Upper lobe of left lung (tissue), 6 donors: ENCODE data around the gene ADGRG2. TPM values are rescaled to one million over a fixed set of nuclear protein-coding genes. Genes with fewer than 3 reads are reported as not detected.

ENCODE experiments used
- ATAC-seq, 2 donors: fragments of 200-7000 bp; cut with Tn5 transposase; one replicate each; pipeline ENCODE4 v1.9.1; 2022; ENCODE audit warnings: mild to moderate bottlenecking in 2 of 2, moderate library complexity in 2 of 2; ENCODE audit not compliant: low FRiP score in 2 of 2
- DNase-seq, 2 donors: peaks; one replicate each; pipeline ENCODE4 v3.0.0-alpha.2; 2019 to 2020
- H3K27ac ChIP-seq, 4 donors: fragments of 200-600 bp; sonication (generic); one replicate each; pipeline ENCODE4 v1.5.1; 2016 to 2019
- H3K27me3 ChIP-seq, 4 donors: fragments of 200-600 bp; sonication (generic); one replicate each; pipeline ENCODE4 v1.5.1; 2017 to 2019
- H3K36me3 ChIP-seq, 4 donors: fragments of 200-600 bp; sonication (generic); one replicate each; pipeline ENCODE4 v1.5.1; 2016 to 2019
- H3K4me1 ChIP-seq, 4 donors: fragments of 200-600 bp; sonication (generic); one replicate each; pipeline ENCODE4 v1.5.1; 2018 to 2019
- H3K4me3 ChIP-seq, 4 donors: fragments of 200-600 bp; sonication (generic); one replicate each; pipeline ENCODE4 v1.5.1; 2017 to 2019; ENCODE audit warnings: mild to moderate bottlenecking in 2 of 4, moderate library complexity in 1 of 4
- H3K9me3 ChIP-seq, 4 donors: fragments of 200-600 bp; sonication (generic); one replicate each; pipeline ENCODE4 v1.5.1; 2018 to 2019
- CTCF ChIP-seq, 6 experiments: fragments of 450-650 bp in 4 of 6; fragments of 200-600 bp in 2 of 6; sonication (generic) in 2 of 6; IDR thresholded peaks; one replicate each; pipeline ENCODE4 v1.5.1; 2016 to 2019; ENCODE audit warnings: antibody characterized with exemption in 6 of 6
- EP300 ChIP-seq, 4 donors: sonication (generic); formaldehyde crosslinking; IDR thresholded peaks; one replicate each; pipeline ENCODE4 v1.5.1; 2017; ENCODE audit warnings: antibody characterized with exemption in 4 of 4, control low read depth in 2 of 4
- POLR2A ChIP-seq, 4 donors: fragments of 450-650 bp; IDR thresholded peaks; one replicate each; pipeline ENCODE4 v1.5.1; 2016 to 2017; ENCODE audit warnings: antibody characterized with exemption in 4 of 4, mild to moderate bottlenecking in 2 of 4
- POLR2AphosphoS5 ChIP-seq, 2 donors: sonication (generic); formaldehyde crosslinking; IDR thresholded peaks; one replicate each; pipeline ENCODE4 v1.5.1; 2017; ENCODE audit warnings: antibody characterized with exemption in 2 of 2
- WGBS, 2 donors: methylation state at CpG; one replicate each; pipeline ENCODE4 v1.1.5; 2017 to 2018; 5-methylcytosine and 5-hydroxymethylcytosine counted together
- total RNA-seq, 6 donors: library from RNA; depleted of rRNA in 4 of 6; stranded (reverse); fragments of >200 nt in 4 of 6; gene quantifications; one replicate each; pipeline versions ENCODE4 v1.1.0 to v1.2.1, GENCODE V29; 2016 to 2021
- donor health status: DM: no; HTN: no; CAD: no; lungs with moderate emphysema.
- donor health status: DM: no; HTN: yes; CAD: no; lungs with severe emphysema.

The ADGRG2 gene
- total RNA-seq: 1 to 10 TPM in 2 of 6 donors, under 1 TPM in 3, not detected in 1; 0.69 to 2.9 (median 0.91) TPM

- peaks cover 0 to 23% (median 0%) of the 10 kb centered on the region in 4 donors for H3K27me3 ChIP-seq
- H3K4me1 ChIP-seq: peaks cover 0 to 14% (median 1%) of the 10 kb centered on the region in 4 donors
- H3K27ac ChIP-seq: peak within 1 kb of the TSS in 1 of 4 donors; percentile 45
- ATAC-seq (peak in 1 of 2 donors; percentile 90), DNase-seq (peak; percentile 24 to 87)
- TF ChIP-seq POLR2AphosphoS5 (IDR thresholded peaks at IDR 0.05): no peak
- no peak for TF ChIP-seq POLR2A (IDR thresholded peaks at IDR 0.05)
- no peak for TF ChIP-seq EP300 (IDR thresholded peaks at IDR 0.05)
- no peak for TF ChIP-seq CTCF (IDR thresholded peaks at IDR 0.05)
- 4 to 20% methylated on average over 5 to 41 of the region's 107 CpGs for WGBS, 2 donors
- peak within 1 kb of the TSS; percentile 0 to 52 (median 45) for H3K4me3 ChIP-seq
- H3K36me3 ChIP-seq: no peaks in the 10 kb centered on the region
- H3K9me3 ChIP-seq: no peaks in the 10 kb centered on the region
Measured at GRCh38 chrX:19121898-19122640, at the start of gene ADGRG2. ADGRG2 (minus strand) TSS chrX:19122468; CDS start chrX:19068834, 53,634 bp downstream.

GRCh38 chrX:19168609-19169008 lies 46.3 kb upstream of the ADGRG2 start:
- H3K4me3 ChIP-seq: no peak overlapping the region
- no peaks in the 10 kb centered on the region for H3K36me3 ChIP-seq
- ATAC-seq (no peak), DNase-seq (no peak)
- H3K27me3 ChIP-seq: no peaks in the 10 kb centered on the region
- H3K9me3 ChIP-seq: no peaks in the 10 kb centered on the region
- H3K27ac ChIP-seq: no peak overlapping the region
- no peaks in the 10 kb centered on the region for H3K4me1 ChIP-seq
- TF ChIP-seq CTCF (IDR thresholded peaks at IDR 0.05) (no peak), EP300 (IDR thresholded peaks at IDR 0.05) (no peak), POLR2AphosphoS5 (IDR thresholded peaks at IDR 0.05) (no peak), POLR2A (IDR thresholded peaks at IDR 0.05) (no peak)
- 80 to 91% methylated on average over 2 to 5 of the region's 5 CpGs for WGBS, 2 donors

- Histone ChIP-seq H3K27ac (no peak overlapping the region), H3K36me3 (no peaks in the 10 kb centered on the region), H3K4me1 (no peaks in the 10 kb centered on the region), H3K27me3 (no peaks in the 10 kb centered on the region), H3K4me3 (no peak overlapping the region), H3K9me3 (no peaks in the 10 kb centered on the region)
- ATAC-seq (no peak), DNase-seq (no peak)
- TF ChIP-seq POLR2AphosphoS5 (IDR thresholded peaks at IDR 0.05) (no peak), POLR2A (IDR thresholded peaks at IDR 0.05) (no peak)
- 77 to 87% methylated on average over 8 of the region's 8 CpGs for WGBS, 2 donors
Measured at GRCh38 chrX:19162851-19163250, 40.6 kb upstream of the ADGRG2 start.

- H3K27me3 ChIP-seq: no peaks in the 10 kb centered on the region
- H3K4me3 ChIP-seq: no peak overlapping the region
- no peaks in the 10 kb centered on the region for H3K9me3 ChIP-seq
- ATAC-seq: peak in 1 of 2 donors; percentile 68
- no peaks in the 10 kb centered on the region for H3K4me1 ChIP-seq
- no peaks in the 10 kb centered on the region for H3K36me3 ChIP-seq
- no peak overlapping the region for H3K27ac ChIP-seq
- 39 to 46% methylated on average over 4 of the region's 4 CpGs for WGBS, 2 donors
- TF ChIP-seq POLR2AphosphoS5 (IDR thresholded peaks at IDR 0.05): no peak
- no peak for TF ChIP-seq CTCF (IDR thresholded peaks at IDR 0.05)
- no peak for TF ChIP-seq EP300 (IDR thresholded peaks at IDR 0.05)
- no peak for TF ChIP-seq POLR2A (IDR thresholded peaks at IDR 0.05)
- DNase-seq: no peak
Measured at GRCh38 chrX:19156186-19156585, 33.9 kb upstream of the ADGRG2 start.

- 81 to 85% methylated on average over 2 of the region's 2 CpGs for WGBS, 2 donors
- DNase-seq (no peak), ATAC-seq (no peak)
- H3K4me1 ChIP-seq: no peaks in the 10 kb centered on the region
- H3K27me3 ChIP-seq: no peaks in the 10 kb centered on the region
- no peaks in the 10 kb centered on the region for H3K36me3 ChIP-seq
- H3K27ac ChIP-seq: no peak overlapping the region
- no peaks in the 10 kb centered on the region for H3K9me3 ChIP-seq
- H3K4me3 ChIP-seq: no peak overlapping the region
- TF ChIP-seq POLR2A (IDR thresholded peaks at IDR 0.05): no peak
- no peak for TF ChIP-seq EP300 (IDR thresholded peaks at IDR 0.05)
- no peak for TF ChIP-seq CTCF (IDR thresholded peaks at IDR 0.05)
- no peak for TF ChIP-seq POLR2AphosphoS5 (IDR thresholded peaks at IDR 0.05)
Measured at GRCh38 chrX:19152762-19153161, 30.5 kb upstream of the ADGRG2 start.
